SK-N-MC (cell line): ENCODE measurements around the gene DAPK1.

ENCODE experiments used
- EZH2 ChIP-seq: fragments of 200-600 bp; sonication (generic); IDR thresholded peaks from one replicate; pipeline ENCODE4 v1.6.1; 2017; ENCODE audit warnings: antibody characterized with exemption
- FOXP2 ChIP-seq: optimal IDR thresholded peaks from 2 replicates; pipeline ENCODE3; 2011; ENCODE audit warnings: mild to moderate bottlenecking, moderate library complexity; ENCODE audit not compliant: insufficient read depth; ENCODE audit errors: extremely low read length, control extremely low read depth
- POLR2AphosphoS5 ChIP-seq: IDR thresholded peaks from 2 replicates; pipeline ENCODE4 v1.6.1; 2012; ENCODE audit warnings: mild to moderate bottlenecking, low read depth, low read length, borderline replicate concordance

- TF ChIP-seq POLR2AphosphoS5: no peak
- TF ChIP-seq EZH2: no peak
- no peak for TF ChIP-seq FOXP2
Observed at GRCh38 chr9:87587864-87588263, 90.2 kb downstream of the DAPK1 start.
